Measurements from ENCODE around the gene GARIN5B. TPM values are rescaled to one million over a fixed set of nuclear protein-coding genes. Genes with fewer than 3 reads are reported as not detected.

Gene GARIN5B
- total and polyA plus RNA-seq, 5 donors from 2014 or later = not detected

DNA sequence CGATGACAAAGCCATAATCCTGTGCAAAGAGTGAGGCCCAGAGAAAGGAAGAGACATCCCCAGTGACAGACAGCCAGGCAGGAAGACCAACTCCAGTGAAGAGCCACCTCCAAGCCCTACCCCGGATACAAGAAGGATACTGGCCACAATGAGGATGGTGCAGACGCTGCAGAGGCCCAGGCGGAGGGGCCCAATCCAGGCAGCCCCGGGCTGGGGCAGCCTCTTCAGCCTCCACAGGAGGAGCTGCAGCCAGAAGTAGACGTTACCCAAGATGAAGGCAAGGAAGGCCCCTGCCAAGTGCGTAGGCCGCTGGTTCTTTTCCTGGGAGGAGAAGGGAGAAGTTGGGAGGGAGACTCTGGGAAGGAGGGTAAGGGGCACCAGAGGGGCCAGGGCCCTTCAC, 46.4 kb downstream of the GARIN5B start:
- no peak overlapping the region for H3K4me3 Mint-ChIP-seq
- ATAC-seq (ENCODE audit: low read depth in 2 of 2) = no peak
- H3K4me1 Mint-ChIP-seq = no peaks in the 10 kb centered on the region

DNA sequence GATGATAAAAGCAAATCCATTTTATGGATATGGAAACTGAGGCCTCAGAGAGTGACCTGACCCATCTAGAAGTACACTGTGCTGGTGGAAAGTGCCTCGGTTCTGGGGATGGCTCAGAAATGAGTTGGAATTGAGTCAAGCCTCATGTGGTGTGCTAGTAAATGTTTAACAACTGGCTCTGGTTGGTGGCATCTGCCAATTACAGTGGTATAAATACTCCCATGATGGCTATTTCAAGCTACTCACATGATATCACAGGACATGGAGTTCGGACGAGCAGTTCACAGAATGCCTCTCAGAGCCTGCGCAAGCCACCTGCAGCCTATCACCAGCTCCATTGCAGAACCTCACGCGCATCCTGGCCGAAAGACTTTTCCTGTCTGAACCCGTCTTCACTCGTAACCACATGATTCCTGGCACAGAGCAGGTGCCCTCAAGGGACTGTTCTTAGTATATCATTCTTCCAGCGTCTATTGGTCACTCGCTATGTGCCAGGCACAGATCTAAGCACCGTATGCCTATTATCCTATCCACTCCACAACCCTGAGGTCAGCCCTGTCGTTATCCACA, 47.0 kb downstream of the GARIN5B start:
- H3K27me3 Mint-ChIP-seq = peaks cover 9% of the 10 kb centered on the region
- no peak overlapping the region for H3K27ac Mint-ChIP-seq

More for the DNA sequence above, 46.4 kb downstream of the GARIN5B start:
- Mint-ChIP-seq H3K9me3 (no peaks in the 10 kb centered on the region), H3K27ac (no peak overlapping the region), H3K27me3 (peaks cover 11% of the 10 kb centered on the region), H3K36me3 (no peaks in the 10 kb centered on the region)
- Histone ChIP-seq H3K4me1 (ENCODE audit: control insufficient read depth, insufficient read depth, low read length, poor library complexity, severe bottlenecking) (no peaks in the 10 kb centered on the region), H3K9me3 (ENCODE audit: control insufficient read depth in 2 of 2, low read length in 2 of 2) (no peaks in the 10 kb centered on the region), H3K27ac (ENCODE audit: insufficient read depth, low read length, poor library complexity, severe bottlenecking) (no peak overlapping the region), H3K36me3 (ENCODE audit: control insufficient read depth, insufficient read depth, low read length) (no peaks in the 10 kb centered on the region), H3K27me3 (ENCODE audit: control insufficient read depth, insufficient read depth, low read length) (no peaks in the 10 kb centered on the region), H3K4me3 (ENCODE audit: low read depth, low read length) (no peak overlapping the region)
- no peak for DNase-seq

DNA sequence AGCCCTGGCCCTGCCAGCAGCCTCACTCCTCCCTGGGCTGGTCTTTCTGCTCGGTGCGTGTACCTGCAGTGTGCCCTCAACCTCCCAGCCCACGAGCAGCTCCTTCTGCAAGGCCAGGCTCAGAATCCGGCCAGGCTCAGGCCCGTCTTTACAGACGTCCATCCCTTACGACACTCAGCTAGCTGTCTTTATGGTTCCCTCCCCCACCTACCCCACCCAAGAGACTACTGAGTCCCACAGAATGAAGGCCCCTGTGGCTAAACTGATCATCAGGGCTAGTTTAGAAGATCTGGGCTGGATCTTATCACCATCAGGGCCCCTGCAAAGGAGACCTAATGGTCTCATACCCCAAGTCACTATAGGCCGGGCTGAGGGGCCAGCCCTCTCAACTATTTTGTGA, 48.7 kb downstream of the GARIN5B start:
- H3K4me3 Mint-ChIP-seq = no peak overlapping the region
- H3K4me1 ChIP-seq (ENCODE audit: control insufficient read depth, insufficient read depth, low read length, poor library complexity, severe bottlenecking) = no peaks in the 10 kb centered on the region
- H3K4me3 ChIP-seq (ENCODE audit: low read depth, low read length) = no peak overlapping the region
- H3K9me3 Mint-ChIP-seq = no peaks in the 10 kb centered on the region
- ATAC-seq (ENCODE audit: low read depth in 2 of 2) (no peak), DNase-seq (no peak)
- H3K36me3 Mint-ChIP-seq = no peaks in the 10 kb centered on the region
- no peaks in the 10 kb centered on the region for H3K27me3 ChIP-seq (ENCODE audit: control insufficient read depth, insufficient read depth, low read length)
- no peaks in the 10 kb centered on the region for H3K4me1 Mint-ChIP-seq
- no peaks in the 10 kb centered on the region for H3K36me3 ChIP-seq (ENCODE audit: control insufficient read depth, insufficient read depth, low read length)
- H3K27ac Mint-ChIP-seq = no peak overlapping the region
- peaks cover 5% of the 10 kb centered on the region for H3K27me3 Mint-ChIP-seq
- H3K9me3 ChIP-seq (ENCODE audit: control insufficient read depth in 2 of 2, low read length in 2 of 2) = no peaks in the 10 kb centered on the region
- H3K27ac ChIP-seq (ENCODE audit: insufficient read depth, low read length, poor library complexity, severe bottlenecking) = no peak overlapping the region

More for the DNA sequence above, 47.0 kb downstream of the GARIN5B start:
- Histone ChIP-seq H3K27me3 (ENCODE audit: control insufficient read depth, insufficient read depth, low read length) (no peaks in the 10 kb centered on the region), H3K27ac (ENCODE audit: insufficient read depth, low read length, poor library complexity, severe bottlenecking) (no peak overlapping the region), H3K9me3 (ENCODE audit: control insufficient read depth in 2 of 2, low read length in 2 of 2) (no peaks in the 10 kb centered on the region), H3K36me3 (ENCODE audit: control insufficient read depth, insufficient read depth, low read length) (no peaks in the 10 kb centered on the region), H3K4me3 (ENCODE audit: low read depth, low read length) (no peak overlapping the region), H3K4me1 (ENCODE audit: control insufficient read depth, insufficient read depth, low read length, poor library complexity, severe bottlenecking) (no peaks in the 10 kb centered on the region)
- H3K36me3 Mint-ChIP-seq = no peaks in the 10 kb centered on the region
- ATAC-seq (ENCODE audit: low read depth in 2 of 2) (no peak), DNase-seq (no peak)
- H3K4me1 Mint-ChIP-seq = no peaks in the 10 kb centered on the region
- H3K4me3 Mint-ChIP-seq = no peak overlapping the region
- H3K9me3 Mint-ChIP-seq = no peaks in the 10 kb centered on the region

DNA sequence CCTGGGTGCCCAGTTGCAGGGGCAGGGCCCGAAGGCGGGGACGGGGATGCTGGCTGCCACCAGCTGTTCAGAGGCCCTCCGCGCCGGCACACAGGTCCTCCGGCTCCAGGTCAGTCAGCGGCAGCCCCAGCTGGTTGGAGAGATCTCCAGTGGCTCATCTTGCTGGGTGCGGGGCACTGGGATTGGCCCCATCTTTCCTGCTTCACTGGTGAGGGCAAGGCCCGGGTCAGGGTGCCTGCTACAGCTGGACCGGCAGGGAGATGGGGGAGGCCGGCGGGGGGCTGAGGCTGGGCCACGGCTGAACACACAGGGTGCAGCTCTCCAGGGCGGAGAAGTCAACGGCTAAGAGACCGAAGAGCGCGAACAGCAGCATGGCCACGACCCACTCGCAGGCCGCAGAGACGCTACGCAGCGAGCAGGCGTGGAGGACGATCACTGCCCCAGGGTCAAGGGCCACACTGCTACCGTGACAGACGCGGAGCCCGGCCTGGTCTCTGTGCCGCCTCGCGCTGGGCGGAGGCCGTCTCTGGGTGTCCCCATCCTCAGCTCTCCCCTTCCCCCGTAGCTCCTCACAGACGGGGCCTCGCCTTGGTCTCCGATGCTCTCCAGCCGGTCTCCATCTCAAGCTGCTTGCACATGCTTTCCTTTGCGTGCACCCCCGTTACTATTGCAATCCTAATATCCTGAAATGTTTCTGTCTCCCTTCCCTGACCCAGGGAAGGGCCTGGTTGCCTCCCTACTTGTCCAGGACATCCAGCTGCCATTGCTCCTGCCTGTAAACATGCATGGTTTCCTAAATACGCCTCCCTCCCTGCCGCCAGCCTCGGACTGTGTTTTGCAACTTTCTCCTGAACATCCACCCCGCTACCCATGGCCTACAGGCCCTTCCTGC, 50.2 kb downstream of the GARIN5B start:
- H3K4me3 Mint-ChIP-seq = no peak overlapping the region
- H3K27me3 Mint-ChIP-seq = peaks cover 5% of the 10 kb centered on the region
- no peak for ATAC-seq (ENCODE audit: low read depth in 2 of 2)
- no peaks in the 10 kb centered on the region for H3K4me1 ChIP-seq (ENCODE audit: control insufficient read depth, insufficient read depth, low read length, poor library complexity, severe bottlenecking)
- no peaks in the 10 kb centered on the region for H3K9me3 ChIP-seq (ENCODE audit: control insufficient read depth in 2 of 2, low read length in 2 of 2)
- no peaks in the 10 kb centered on the region for H3K27me3 ChIP-seq (ENCODE audit: control insufficient read depth, insufficient read depth, low read length)
- no peak for DNase-seq
- no peak overlapping the region for H3K27ac Mint-ChIP-seq
- no peaks in the 10 kb centered on the region for H3K36me3 Mint-ChIP-seq
- H3K36me3 ChIP-seq (ENCODE audit: control insufficient read depth, insufficient read depth, low read length) = no peaks in the 10 kb centered on the region
- no peaks in the 10 kb centered on the region for H3K9me3 Mint-ChIP-seq
- no peak overlapping the region for H3K4me3 ChIP-seq (ENCODE audit: low read depth, low read length)
- H3K4me1 Mint-ChIP-seq = no peaks in the 10 kb centered on the region
- H3K27ac ChIP-seq (ENCODE audit: insufficient read depth, low read length, poor library complexity, severe bottlenecking) = no peak overlapping the region

DNA sequence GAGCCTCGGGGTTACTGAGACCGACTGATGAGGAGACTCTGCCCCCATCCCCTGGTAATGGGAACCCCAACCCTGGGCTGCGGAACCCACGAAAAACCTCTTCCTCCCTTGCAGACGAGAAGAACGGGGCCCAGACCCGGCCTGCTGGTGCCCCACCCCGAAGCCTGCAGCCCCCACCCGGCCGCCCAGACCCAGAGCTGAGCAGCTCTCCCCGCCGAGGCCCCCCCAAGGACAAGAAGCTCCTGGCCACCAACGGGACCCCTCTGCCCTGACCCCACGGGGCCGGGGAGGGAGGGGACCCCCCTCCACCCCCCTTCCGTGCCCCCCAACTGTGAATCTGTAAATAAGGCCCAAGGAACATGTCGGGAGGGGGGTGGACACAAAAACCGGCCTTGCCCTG, 51.3 kb downstream of the GARIN5B start:
- Histone ChIP-seq H3K27ac (ENCODE audit: insufficient read depth, low read length, poor library complexity, severe bottlenecking) (no peak overlapping the region), H3K27me3 (ENCODE audit: control insufficient read depth, insufficient read depth, low read length) (no peaks in the 10 kb centered on the region), H3K9me3 (ENCODE audit: control insufficient read depth in 2 of 2, low read length in 2 of 2) (no peaks in the 10 kb centered on the region), H3K4me3 (ENCODE audit: low read depth, low read length) (no peak overlapping the region), H3K36me3 (ENCODE audit: control insufficient read depth, insufficient read depth, low read length) (no peaks in the 10 kb centered on the region), H3K4me1 (ENCODE audit: control insufficient read depth, insufficient read depth, low read length, poor library complexity, severe bottlenecking) (no peaks in the 10 kb centered on the region)
- Mint-ChIP-seq H3K36me3 (no peaks in the 10 kb centered on the region), H3K9me3 (no peaks in the 10 kb centered on the region), H3K4me1 (no peaks in the 10 kb centered on the region), H3K4me3 (no peak overlapping the region), H3K27me3 (peaks cover 5% of the 10 kb centered on the region), H3K27ac (no peak overlapping the region)
- no peak for DNase-seq
- no peak for ATAC-seq (ENCODE audit: low read depth in 2 of 2)

DNA sequence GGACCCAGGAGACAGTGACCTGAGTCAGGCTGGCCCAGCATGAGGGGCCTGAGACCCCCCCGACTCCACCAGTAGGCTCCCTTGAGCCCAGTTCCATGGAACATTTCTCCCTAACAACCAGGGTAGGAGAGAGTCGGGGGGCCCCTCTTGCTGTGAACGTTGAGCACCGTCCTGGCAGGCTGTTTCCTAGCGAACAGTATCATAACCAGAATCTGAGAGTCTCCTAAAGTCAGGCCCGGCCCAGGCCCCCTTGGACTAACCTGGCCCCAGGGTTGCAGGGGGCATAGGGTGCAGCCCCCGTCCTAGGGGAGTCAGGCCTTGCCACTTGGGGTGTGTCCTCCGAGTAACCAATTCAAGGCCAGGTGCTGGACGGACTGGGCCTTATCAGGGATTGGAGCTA, 51.7 kb downstream of the GARIN5B start:
- Mint-ChIP-seq H3K4me3 (no peak overlapping the region), H3K4me1 (no peaks in the 10 kb centered on the region), H3K9me3 (no peaks in the 10 kb centered on the region), H3K36me3 (no peaks in the 10 kb centered on the region), H3K27ac (no peak overlapping the region), H3K27me3 (peaks cover 5% of the 10 kb centered on the region)
- ATAC-seq (ENCODE audit: low read depth in 2 of 2) = no peak
- Histone ChIP-seq H3K4me1 (ENCODE audit: control insufficient read depth, insufficient read depth, low read length, poor library complexity, severe bottlenecking) (no peaks in the 10 kb centered on the region), H3K4me3 (ENCODE audit: low read depth, low read length) (no peak overlapping the region), H3K36me3 (ENCODE audit: control insufficient read depth, insufficient read depth, low read length) (no peaks in the 10 kb centered on the region), H3K27me3 (ENCODE audit: control insufficient read depth, insufficient read depth, low read length) (no peaks in the 10 kb centered on the region), H3K27ac (ENCODE audit: insufficient read depth, low read length, poor library complexity, severe bottlenecking) (no peak overlapping the region), H3K9me3 (ENCODE audit: control insufficient read depth in 2 of 2, low read length in 2 of 2) (no peaks in the 10 kb centered on the region)
- no peak for DNase-seq

DNA sequence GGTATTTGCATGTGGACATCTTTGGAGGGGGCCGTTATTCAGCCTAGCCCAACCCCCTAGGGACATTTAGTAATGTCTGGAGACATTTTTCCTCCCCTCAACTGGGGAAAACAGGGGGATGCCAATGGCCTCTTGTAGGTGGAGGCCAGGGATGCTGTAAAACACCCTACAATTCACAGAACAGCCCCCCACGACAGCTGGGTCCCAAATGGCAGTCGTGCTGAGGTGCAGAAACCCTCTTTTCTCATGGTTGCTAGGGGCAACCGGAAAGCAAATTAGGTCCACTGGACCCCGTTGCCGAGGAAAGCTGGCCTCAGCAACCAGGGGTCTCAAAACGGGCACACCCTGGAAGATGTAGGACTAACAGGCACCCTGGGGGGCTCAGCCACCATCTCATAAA, 52.6 kb downstream of the GARIN5B start:
- Histone ChIP-seq H3K4me3 (ENCODE audit: low read depth, low read length) (no peak overlapping the region), H3K9me3 (ENCODE audit: control insufficient read depth in 2 of 2, low read length in 2 of 2) (no peaks in the 10 kb centered on the region), H3K4me1 (ENCODE audit: control insufficient read depth, insufficient read depth, low read length, poor library complexity, severe bottlenecking) (no peaks in the 10 kb centered on the region), H3K36me3 (ENCODE audit: control insufficient read depth, insufficient read depth, low read length) (no peaks in the 10 kb centered on the region), H3K27ac (ENCODE audit: insufficient read depth, low read length, poor library complexity, severe bottlenecking) (no peak overlapping the region), H3K27me3 (ENCODE audit: control insufficient read depth, insufficient read depth, low read length) (no peaks in the 10 kb centered on the region)
- no peaks in the 10 kb centered on the region for H3K9me3 Mint-ChIP-seq
- H3K36me3 Mint-ChIP-seq = no peaks in the 10 kb centered on the region
- H3K27ac Mint-ChIP-seq = no peak overlapping the region
- H3K4me3 Mint-ChIP-seq = no peak overlapping the region
- ATAC-seq (ENCODE audit: low read depth in 2 of 2) (no peak), DNase-seq (no peak)
- H3K4me1 Mint-ChIP-seq = peaks cover 0 to 1% (median 0%) of the 10 kb centered on the region in 4 donors
- H3K27me3 Mint-ChIP-seq = peaks cover 5% of the 10 kb centered on the region

DNA sequence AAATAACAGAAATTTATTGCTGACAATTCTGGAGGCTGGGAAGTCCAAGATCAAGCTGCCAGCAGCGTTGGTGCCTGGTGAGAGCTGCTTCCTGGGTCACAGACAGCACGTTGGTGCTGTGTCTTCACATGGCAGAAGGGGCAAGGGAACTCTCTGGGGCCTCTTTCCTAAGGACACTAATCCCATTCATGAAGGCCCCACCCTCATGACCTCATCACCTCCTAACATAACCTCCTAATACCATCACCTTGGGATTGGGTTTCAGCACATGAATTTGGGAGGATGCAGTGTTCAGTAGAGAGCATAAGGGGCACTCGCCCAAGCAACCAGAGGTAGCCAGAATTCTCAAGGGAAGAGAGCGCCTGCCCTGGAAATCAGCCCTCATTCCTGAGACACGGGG, 53.6 kb downstream of the GARIN5B start:
- ATAC-seq (ENCODE audit: low read depth in 2 of 2) (no peak), DNase-seq (no peak)
- no peaks in the 10 kb centered on the region for H3K36me3 ChIP-seq (ENCODE audit: control insufficient read depth, insufficient read depth, low read length)

More for the DNA sequence above, 53.6 kb downstream of the GARIN5B start:
- H3K36me3 Mint-ChIP-seq = no peaks in the 10 kb centered on the region
- H3K4me1 ChIP-seq (ENCODE audit: control insufficient read depth, insufficient read depth, low read length, poor library complexity, severe bottlenecking) = no peaks in the 10 kb centered on the region
- no peak overlapping the region for H3K4me3 ChIP-seq (ENCODE audit: low read depth, low read length)
- no peak overlapping the region for H3K4me3 Mint-ChIP-seq
- H3K27ac ChIP-seq (ENCODE audit: insufficient read depth, low read length, poor library complexity, severe bottlenecking) = no peak overlapping the region
- peaks cover 0 to 3% (median 0%) of the 10 kb centered on the region in 4 donors for H3K4me1 Mint-ChIP-seq
- no peaks in the 10 kb centered on the region for H3K9me3 Mint-ChIP-seq
- no peak overlapping the region for H3K27ac Mint-ChIP-seq
- no peaks in the 10 kb centered on the region for H3K9me3 ChIP-seq (ENCODE audit: control insufficient read depth in 2 of 2, low read length in 2 of 2)
- peaks cover 5% of the 10 kb centered on the region for H3K27me3 Mint-ChIP-seq
- H3K27me3 ChIP-seq (ENCODE audit: control insufficient read depth, insufficient read depth, low read length) = no peaks in the 10 kb centered on the region

All from CD4-positive, CD25-positive, alpha-beta regulatory T cell (primary cell).